Adrenal gland (tissue), 5 donors: ENCODE data around the gene SNX30.

Experiments
- POLR2A ChIP-seq, 2 donors: fragments of 450-650 bp; IDR thresholded peaks; one replicate each; pipeline ENCODE4 v1.6.1; 2017; ENCODE audit warnings: antibody characterized with exemption in 2 of 2, mild to moderate bottlenecking in 2 of 2, moderate library complexity in 1 of 2
- TF ChIP-seq, protein P1 (sequence below), 6 experiments: fragments of 450-650 bp in 4 of 6; fragments of 200-600 bp in 2 of 6; sonication (generic) in 1 of 6; IDR thresholded peaks; 1 replicate in 5 of 6; 2 replicates in 1 of 6; pipeline versions ENCODE4 v1.5.1 to v1.8.0; 2016 to 2021; ENCODE audit warnings: antibody characterized with exemption in 6 of 6, mild to moderate bottlenecking in 2 of 6, moderate library complexity in 1 of 6
- donor health status: DM: no; HTN: no; CAD: no.

DNA sequence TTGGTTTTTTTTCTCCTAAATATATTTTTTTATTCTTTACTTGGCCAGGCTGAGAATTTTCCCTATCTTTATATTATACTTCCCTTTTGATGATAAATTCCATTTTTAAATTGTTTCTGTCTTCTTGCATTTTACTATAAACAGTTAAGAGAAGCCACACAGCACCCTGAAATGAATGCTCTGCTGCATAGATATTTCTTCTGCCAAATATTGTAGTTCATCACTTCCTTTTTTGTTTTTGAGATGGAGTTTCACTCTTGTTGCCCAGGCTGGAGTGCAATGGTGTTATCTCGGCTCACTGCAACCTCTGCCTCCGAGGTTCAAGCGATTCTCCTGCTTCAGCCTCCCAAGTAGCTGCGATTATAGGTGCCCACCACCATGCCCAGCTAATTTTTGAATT, 24.1 kb upstream of the SNX30 start:
- TF ChIP-seq, protein P1, sequence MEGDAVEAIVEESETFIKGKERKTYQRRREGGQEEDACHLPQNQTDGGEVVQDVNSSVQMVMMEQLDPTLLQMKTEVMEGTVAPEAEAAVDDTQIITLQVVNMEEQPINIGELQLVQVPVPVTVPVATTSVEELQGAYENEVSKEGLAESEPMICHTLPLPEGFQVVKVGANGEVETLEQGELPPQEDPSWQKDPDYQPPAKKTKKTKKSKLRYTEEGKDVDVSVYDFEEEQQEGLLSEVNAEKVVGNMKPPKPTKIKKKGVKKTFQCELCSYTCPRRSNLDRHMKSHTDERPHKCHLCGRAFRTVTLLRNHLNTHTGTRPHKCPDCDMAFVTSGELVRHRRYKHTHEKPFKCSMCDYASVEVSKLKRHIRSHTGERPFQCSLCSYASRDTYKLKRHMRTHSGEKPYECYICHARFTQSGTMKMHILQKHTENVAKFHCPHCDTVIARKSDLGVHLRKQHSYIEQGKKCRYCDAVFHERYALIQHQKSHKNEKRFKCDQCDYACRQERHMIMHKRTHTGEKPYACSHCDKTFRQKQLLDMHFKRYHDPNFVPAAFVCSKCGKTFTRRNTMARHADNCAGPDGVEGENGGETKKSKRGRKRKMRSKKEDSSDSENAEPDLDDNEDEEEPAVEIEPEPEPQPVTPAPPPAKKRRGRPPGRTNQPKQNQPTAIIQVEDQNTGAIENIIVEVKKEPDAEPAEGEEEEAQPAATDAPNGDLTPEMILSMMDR (IDR thresholded peaks at IDR 0.05), result no peak
- TF ChIP-seq POLR2A (IDR thresholded peaks at IDR 0.05), result no peak
